Amniotic stem cell (primary cell): Measurements from ENCODE around the gene VRK1.
"Not testable (repeated sequence)": the region's sequence is repeated elsewhere in the genome, so short reads cannot be mapped to it uniquely, and the experiment has no call there.

Experiments
- DNase-seq: peaks from one replicate; lab custom pipeline; 2025; lab: John Stamatoyannopoulos, UW

Gene VRK1

DNA sequence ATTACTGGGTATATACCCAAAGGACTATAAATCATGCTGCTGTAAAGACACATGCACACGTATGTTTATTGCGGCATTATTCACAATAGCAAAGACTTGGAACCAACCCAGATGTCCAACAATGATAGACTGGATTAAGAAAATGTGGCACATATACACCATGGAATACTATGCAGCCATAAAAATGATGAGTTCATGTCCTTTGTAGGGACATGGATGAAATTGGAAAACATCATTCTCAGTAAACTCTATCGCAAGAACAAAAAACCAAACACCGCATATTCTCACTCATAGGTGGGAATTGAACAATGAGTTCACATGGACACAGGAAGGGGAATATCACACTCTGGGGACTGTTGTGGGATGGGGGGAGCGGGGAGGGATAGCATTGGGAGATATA lies 86.8 kb downstream of the VRK1 start:
- DNase-seq: not testable (repeated sequence)

DNA sequence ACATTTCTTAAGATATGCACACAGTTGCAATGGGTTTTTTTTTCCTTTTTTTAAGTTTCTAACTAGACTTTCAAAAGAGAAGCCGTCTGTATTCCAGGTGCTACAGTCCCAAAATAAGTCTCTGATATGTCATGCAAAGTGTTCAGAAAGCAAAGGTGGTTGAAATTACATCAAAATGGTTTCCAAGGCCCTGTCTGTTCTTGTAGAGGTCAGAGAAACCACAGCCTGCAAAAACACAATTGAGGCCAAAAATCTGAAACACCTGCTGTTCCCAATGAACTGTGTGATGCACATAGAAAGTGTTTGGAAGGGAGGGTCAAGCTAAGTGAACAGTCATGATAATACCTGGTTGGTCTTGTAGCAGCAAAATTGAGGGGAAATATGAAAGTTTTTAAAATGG lies 91.0 kb downstream of the VRK1 start:
- DNase-seq: no peak

DNA sequence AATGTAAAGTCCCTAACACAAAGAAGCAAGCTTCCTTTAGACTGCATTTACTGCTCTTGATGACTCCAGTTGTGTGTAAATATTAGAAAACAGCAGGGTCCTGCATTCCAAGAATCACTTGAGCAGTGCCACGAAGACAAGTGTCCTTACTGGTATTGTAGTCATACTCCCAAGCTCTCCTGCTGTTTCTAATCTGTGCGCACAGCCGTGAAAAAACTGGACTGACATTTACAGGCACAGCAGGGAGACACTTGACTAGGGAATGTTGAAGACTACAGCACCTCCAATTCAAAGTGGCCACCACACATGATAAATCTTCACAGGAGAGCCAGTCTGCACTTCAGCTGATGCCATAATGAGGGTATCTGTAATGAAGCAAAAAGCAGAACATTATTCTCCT lies 91.4 kb downstream of the VRK1 start:
- DNase-seq: no peak

DNA sequence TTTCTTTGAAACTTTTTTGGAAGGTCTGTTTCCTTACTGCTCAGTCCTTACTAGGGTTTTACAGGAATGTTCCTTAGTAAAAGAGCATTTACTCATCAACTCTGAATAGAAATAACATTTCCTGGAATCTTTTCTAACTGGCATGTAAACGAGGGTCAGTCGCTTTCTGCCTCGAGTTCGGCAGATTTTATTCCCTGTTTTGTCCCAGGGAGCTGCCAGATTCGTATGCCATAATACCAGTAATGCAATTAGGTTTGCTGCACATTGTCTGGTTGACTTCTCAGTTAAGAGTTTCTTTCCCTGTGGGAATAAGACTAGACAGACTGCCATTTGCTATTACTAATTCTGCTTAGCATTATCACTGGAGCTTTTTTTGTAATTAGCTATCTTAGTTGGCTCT lies 91.9 kb downstream of the VRK1 start:
- no peak for DNase-seq

GRCh38 chr14:96893966-96894622 lies 96.9 kb downstream of the VRK1 start:
- DNase-seq: no peak

DNA sequence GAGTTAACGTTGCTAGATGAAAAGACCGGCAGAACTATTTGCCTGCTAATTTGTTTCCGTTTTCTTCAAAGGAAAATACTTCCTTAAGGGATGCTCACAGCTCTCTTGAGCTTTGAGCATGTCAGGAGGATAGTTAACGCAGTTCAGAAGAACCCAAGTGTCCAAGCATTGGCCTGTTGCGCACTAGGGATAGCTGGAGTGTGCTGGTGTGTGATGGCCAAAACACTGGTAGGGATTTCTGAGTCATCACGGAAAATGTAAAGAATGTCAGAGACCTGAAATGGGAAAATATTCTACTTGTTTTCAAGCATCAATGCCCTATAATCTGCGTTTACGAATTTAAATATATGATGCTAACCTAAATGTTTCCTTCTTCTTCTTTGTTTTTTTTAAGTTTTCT lies 97.8 kb downstream of the VRK1 start:
- no peak for DNase-seq

GRCh38 chr14:96895658-96896271 lies 98.6 kb downstream of the VRK1 start:
- no peak for DNase-seq

DNA sequence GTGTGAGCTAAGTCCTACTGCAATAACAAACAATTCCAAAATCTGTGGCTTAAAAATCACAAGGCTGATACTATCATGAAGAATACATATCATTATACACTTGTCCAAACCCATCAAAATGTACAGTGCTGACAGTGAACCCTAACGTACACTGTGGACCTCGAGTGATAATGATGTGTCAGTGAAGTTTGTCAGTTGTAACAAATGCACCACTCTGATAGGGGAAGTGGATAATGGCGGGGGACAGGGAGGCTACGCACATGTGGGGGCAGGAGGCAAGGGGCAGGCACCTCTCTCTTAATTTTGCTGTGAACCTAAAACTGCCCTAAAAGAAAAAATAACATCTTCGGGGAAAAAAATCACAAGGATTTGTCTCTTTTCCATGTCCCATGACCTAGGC lies 100.0 kb downstream of the VRK1 start:
- no peak for DNase-seq

GRCh38 chr14:96901227-96901626 lies 104.0 kb downstream of the VRK1 start:
- DNase-seq: no peak

DNA sequence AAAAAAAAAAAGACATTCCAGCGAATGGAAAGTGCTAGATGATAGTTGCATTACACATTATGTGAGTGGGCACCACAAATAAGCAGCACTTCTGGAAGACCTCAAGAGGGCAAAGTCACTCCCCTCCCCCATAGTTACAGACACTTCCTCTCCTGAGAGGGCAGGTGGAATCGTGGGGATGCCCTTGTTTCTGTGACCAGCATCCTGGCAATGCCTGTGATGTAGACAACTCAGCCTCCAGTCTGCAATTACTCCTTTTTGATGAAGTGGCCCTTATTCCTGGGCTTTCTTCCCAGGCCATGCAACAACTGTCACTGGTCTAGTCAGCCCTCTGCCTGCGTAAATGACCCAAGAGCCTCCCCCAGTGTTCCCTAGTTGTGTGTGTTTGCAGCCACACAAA lies 104.8 kb downstream of the VRK1 start:
- no peak for DNase-seq

DNA sequence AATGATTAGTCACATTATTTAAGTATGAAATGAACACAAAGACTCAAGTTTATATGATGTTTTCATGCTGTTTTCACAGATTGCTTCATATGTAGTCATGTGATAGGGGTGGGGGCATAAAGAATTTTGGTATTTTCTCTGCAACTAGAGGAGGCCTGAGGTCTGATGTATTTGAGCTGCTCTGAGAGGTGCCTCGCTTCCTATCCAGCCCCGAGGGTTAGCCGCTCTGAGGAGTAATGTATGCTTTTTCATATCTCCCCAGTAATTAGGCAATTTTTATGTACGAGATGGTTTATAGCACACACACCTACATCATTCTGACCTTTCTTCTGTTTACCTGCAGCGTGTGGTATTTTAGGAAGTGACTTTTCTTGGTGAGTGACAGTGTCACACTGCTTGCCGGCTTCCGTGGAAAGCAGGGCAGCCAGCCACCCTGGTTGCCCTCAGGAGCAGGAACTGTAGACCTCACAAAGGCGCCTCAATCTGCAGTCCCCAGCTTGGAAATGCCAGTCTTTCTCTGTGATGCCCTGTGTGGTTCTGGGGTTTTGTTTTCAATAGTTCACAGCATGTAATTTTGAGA lies 106.4 kb downstream of the VRK1 start:
- DNase-seq: no peak

DNA sequence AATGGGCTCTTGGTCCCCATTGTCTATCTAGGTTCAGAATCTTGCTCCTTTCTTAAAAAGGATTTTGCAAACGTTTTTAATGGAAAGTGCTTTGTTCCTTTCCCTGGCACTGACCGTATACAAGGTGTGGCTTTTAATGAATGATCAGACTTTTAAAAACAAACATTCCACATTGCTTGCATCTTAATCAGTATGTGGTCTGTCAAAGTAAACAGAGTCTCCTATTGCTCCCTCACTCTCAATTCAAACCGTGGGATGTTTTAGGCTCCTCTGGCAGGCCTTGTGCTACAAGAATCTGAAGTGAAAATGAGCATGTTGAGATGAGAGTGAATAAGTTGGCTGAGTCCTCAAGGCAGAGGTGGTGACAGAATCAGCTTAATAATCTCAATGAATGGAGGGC lies 107.0 kb downstream of the VRK1 start:
- DNase-seq: no peak

DNA sequence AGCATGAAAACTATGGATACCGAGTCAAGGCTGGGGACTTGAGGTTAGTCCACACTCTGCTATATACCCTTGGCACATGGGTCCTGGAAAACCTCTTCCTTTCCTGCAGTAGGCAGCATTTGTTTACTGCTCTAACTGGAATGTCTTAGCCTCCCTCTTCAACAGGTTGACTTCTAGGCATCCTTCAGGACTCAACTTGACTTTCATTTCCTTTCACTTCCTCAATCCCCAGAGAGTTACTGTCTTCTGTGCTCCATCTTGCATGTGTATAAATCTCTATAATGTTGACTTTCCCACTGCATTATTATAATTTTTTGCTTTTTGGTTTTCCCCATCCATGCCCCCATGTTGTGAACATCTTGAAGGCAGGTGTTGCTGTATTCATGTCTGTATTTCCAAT lies 107.9 kb downstream of the VRK1 start:
- no peak for DNase-seq

GRCh38 chr14:96905825-96906224 lies 108.6 kb downstream of the VRK1 start:
- no peak for DNase-seq

- no peak for DNase-seq
Observed at GRCh38 chr14:96906434-96906833, 109.3 kb downstream of the VRK1 start.

- DNase-seq: no peak
Observed at GRCh38 chr14:96909841-96910364, 112.7 kb downstream of the VRK1 start.

- DNase-seq: no peak
Observed at GRCh38 chr14:96911499-96912149, 114.4 kb downstream of the VRK1 start.

- DNase-seq: no peak
Observed at GRCh38 chr14:96914571-96915128, 117.5 kb downstream of the VRK1 start.

- no peak for DNase-seq
Observed at GRCh38 chr14:96915478-96915877, 118.3 kb downstream of the VRK1 start.

DNA sequence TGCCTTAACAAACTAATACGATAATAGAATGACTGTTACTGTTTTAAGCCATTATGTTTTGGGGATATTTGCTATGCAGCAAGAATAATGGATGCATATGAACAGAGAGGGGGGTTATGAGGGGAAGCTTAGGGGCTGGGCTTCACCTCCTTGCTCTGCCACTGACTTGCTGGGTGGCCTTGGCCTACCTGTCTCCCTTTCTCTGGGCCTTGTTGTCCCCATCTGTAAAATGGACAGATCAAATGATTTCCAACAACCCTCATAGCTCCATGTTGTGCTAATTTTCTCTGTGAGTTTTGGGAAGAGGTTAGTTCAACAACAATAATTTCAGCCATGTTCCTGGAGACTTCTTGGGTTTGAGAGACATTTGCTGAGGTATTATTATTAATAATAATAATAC lies 119.6 kb downstream of the VRK1 start:
- DNase-seq: no peak

DNA sequence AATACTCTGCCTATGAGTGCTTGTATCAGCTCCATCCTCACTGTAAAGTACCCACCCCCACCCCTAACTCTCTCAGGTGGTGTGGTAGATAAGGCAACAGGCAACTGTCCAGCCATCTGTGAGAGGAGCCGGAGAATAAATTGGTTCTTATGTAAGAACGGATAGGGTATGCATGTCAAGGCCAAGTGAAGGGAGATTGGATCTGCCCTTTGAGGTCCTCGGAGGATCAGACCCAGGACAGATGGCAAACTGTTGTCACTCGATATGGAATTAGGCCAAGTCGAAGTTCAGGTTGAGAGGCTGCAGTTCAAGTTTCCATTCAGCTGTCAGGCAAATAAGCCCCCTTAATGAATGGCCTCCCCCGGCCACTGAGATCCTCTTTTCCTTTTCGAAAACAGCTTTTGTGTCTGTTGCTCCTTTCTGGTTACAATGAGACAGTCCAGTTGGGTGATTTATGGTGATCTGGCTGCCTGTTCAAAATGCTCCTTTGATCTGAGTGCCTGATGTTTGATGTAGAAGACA lies 120.3 kb downstream of the VRK1 start:
- no peak for DNase-seq

- no peak for DNase-seq
Observed at GRCh38 chr14:96920023-96920422, 122.8 kb downstream of the VRK1 start.
